Liver (tissue), 9 donors: Measurements from ENCODE around the gene ADA. TPM values are rescaled to one million over a fixed set of nuclear protein-coding genes. Genes with fewer than 3 reads are reported as not detected.
A peak's percentile ranks its signal among the peaks of the same experiment; 100 is the strongest.

ENCODE experiments used
- DNase-seq: peaks from one replicate; pipeline ENCODE4 v3.0.0-alpha.2; 2017; ENCODE audit warnings: low spot score
- H3K27ac ChIP-seq, 2 donors: one replicate each; pipeline ENCODE4 v1.7.0; 2013; ENCODE audit warnings: inconsistent platforms in 2 of 2, low read length in 2 of 2, control low read depth in 1 of 2, low read depth in 1 of 2, mild to moderate bottlenecking in 1 of 2
- H3K27me3 ChIP-seq, 4 donors: one replicate each; pipeline versions ENCODE4 v1.6.1 to v1.7.0; 2013; ENCODE audit warnings: low read length in 3 of 4, inconsistent platforms in 1 of 4, mild to moderate bottlenecking in 1 of 4, moderate library complexity in 1 of 4; ENCODE audit not compliant: control insufficient read depth in 4 of 4, insufficient read depth in 4 of 4
- H3K36me3 ChIP-seq, 4 donors: one replicate each; pipeline versions ENCODE4 v1.6.1 to v1.7.0; 2013; ENCODE audit warnings: low read length in 3 of 4, mild to moderate bottlenecking in 3 of 4, low read depth in 1 of 4, moderate library complexity in 1 of 4; ENCODE audit not compliant: control insufficient read depth in 4 of 4, insufficient read depth in 3 of 4
- H3K4me1 ChIP-seq, 4 donors: one replicate each; pipeline versions ENCODE4 v1.6.1 to v1.7.0; 2013; ENCODE audit warnings: low read length in 3 of 4, mild to moderate bottlenecking in 3 of 4, moderate library complexity in 1 of 4; ENCODE audit not compliant: control insufficient read depth in 4 of 4, insufficient read depth in 4 of 4
- H3K4me3 ChIP-seq, 3 donors: one replicate each; pipeline versions ENCODE4 v1.6.1 to v1.7.0; 2013; ENCODE audit warnings: low read length in 3 of 3, control low read depth in 1 of 3, low read depth in 1 of 3, mild to moderate bottlenecking in 1 of 3
- H3K9ac ChIP-seq, 2 donors: one replicate each; pipeline ENCODE4 v1.7.0; 2013; ENCODE audit warnings: low read length in 2 of 2, mild to moderate bottlenecking in 2 of 2, moderate library complexity in 2 of 2, control low read depth in 1 of 2, low read depth in 1 of 2
- H3K9me3 ChIP-seq, 4 donors: one replicate each; pipeline versions ENCODE4 v1.6.1 to v1.7.0; 2013; ENCODE audit warnings: low read length in 3 of 4; ENCODE audit not compliant: control insufficient read depth in 4 of 4
- EGR1 ChIP-seq, 2 donors: IDR thresholded peaks; 2 replicates each; pipeline ENCODE4 v1.6.1; 2016 to 2018; ENCODE audit warnings: antibody characterized with exemption in 2 of 2, low read depth in 2 of 2
- FOXA1 ChIP-seq: IDR thresholded peaks from 2 replicates; pipeline ENCODE4 v1.6.1; 2016; ENCODE audit warnings: antibody characterized with exemption
- FOXA2 ChIP-seq: IDR thresholded peaks from 2 replicates; pipeline ENCODE4 v1.6.1; 2016; ENCODE audit warnings: antibody characterized with exemption
- GABPA ChIP-seq, 2 donors: IDR thresholded peaks in 1 of 2; conservative IDR thresholded peaks in 1 of 2; 2 replicates each; pipeline ENCODE4 v1.6.1; 2016; ENCODE audit warnings: antibody characterized with exemption in 2 of 2, mild to moderate bottlenecking in 1 of 2, moderate library complexity in 1 of 2
- HNF4G ChIP-seq: IDR thresholded peaks from 2 replicates; pipeline ENCODE4 v1.6.1; 2016; ENCODE audit warnings: antibody characterized with exemption
- NR2F2 ChIP-seq: IDR thresholded peaks from 2 replicates; pipeline ENCODE4 v1.6.1; 2016; ENCODE audit warnings: antibody characterized with exemption
- RAD21 ChIP-seq, 2 donors: IDR thresholded peaks; 2 replicates each; pipeline ENCODE4 v1.6.1; 2016; ENCODE audit warnings: antibody characterized with exemption in 2 of 2, mild to moderate bottlenecking in 2 of 2
- YY1 ChIP-seq: IDR thresholded peaks from 2 replicates; pipeline ENCODE4 v1.6.1; 2016; ENCODE audit warnings: antibody characterized with exemption, mild to moderate bottlenecking
- WGBS: extraction: QIAGEN DNeasy Blood & Tissue Kit; methylation state at CpG from one replicate; pipeline ENCODE4 v1.1.7; 2013; 5-methylcytosine and 5-hydroxymethylcytosine counted together
- polyA plus RNA-seq, 2 donors: library from polyadenylated mRNA; stranded (reverse) in 1 of 2; unstranded in 1 of 2; fragments of 200-250 nt in 1 of 2; fragments of >200 nt in 1 of 2; fragmentation: Nextera tagmentation in 1 of 2; extraction: Ambion mirVana in 1 of 2; gene quantifications; one replicate each; pipeline versions ENCODE4 v1.2.1 to v1.2.3, GENCODE V29; 2013 to 2015
- total RNA-seq, 2 donors: library from RNA; depleted of rRNA; stranded (reverse); fragments of >200 nt; gene quantifications; one replicate each; pipeline ENCODE4 v1.2.3, GENCODE V29; 2014
- TF ChIP-seq, protein P1 (sequence below): IDR thresholded peaks from 2 replicates; pipeline ENCODE4 v1.6.1; 2016; ENCODE audit warnings: antibody characterized with exemption
- TF ChIP-seq, protein P2 (sequence below): fragments of 150-350 bp; IDR thresholded peaks from 2 replicates; pipeline ENCODE4 v1.5.1; 2017; ENCODE audit warnings: improper control_type of control experiment, low read depth, low read length; ENCODE audit not compliant: missing input control
- donor health status: healthy.
- donor health status: healthy.
- donor health status: healthy.
- donor health status: healthy.
- donor health status: healthy.

The ADA gene
- total and polyA plus RNA-seq, 4 donors, result 2.9 to 7.7 (median 3.0) TPM

DNA sequence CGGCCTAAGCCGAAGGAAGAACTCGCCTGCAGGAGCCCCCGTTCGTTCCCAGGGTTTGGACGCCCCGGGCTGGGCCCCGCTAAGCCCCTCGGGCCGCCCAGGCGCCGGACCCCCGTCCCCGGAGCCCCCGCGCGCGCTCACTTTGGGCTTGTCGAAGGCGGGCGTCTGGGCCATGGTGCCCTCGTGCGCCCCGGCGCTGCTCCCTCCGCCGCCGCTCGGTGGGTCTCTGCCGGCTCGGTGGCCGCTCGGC lies 140 bp downstream of the ADA start:
- 3% methylated on average over 33 of the region's 33 CpGs for WGBS
- TF ChIP-seq EGR1 (IDR thresholded peaks at IDR 0.05; ENCODE audit: low read depth in 2 of 2), result no peak
- Histone ChIP-seq H3K4me3 (peak overlapping the region in 2 of 3 donors; percentile 50 to 78), H3K27ac (no peak overlapping the region), H3K4me1 (peaks cover 0 to 18% (median 3%) of the 10 kb centered on the region in 4 donors), H3K9ac (no peak overlapping the region), H3K27me3 (no peaks in the 10 kb centered on the region), H3K36me3 (no peaks in the 10 kb centered on the region), H3K9me3 (no peaks in the 10 kb centered on the region)
- no peak for DNase-seq

DNA sequence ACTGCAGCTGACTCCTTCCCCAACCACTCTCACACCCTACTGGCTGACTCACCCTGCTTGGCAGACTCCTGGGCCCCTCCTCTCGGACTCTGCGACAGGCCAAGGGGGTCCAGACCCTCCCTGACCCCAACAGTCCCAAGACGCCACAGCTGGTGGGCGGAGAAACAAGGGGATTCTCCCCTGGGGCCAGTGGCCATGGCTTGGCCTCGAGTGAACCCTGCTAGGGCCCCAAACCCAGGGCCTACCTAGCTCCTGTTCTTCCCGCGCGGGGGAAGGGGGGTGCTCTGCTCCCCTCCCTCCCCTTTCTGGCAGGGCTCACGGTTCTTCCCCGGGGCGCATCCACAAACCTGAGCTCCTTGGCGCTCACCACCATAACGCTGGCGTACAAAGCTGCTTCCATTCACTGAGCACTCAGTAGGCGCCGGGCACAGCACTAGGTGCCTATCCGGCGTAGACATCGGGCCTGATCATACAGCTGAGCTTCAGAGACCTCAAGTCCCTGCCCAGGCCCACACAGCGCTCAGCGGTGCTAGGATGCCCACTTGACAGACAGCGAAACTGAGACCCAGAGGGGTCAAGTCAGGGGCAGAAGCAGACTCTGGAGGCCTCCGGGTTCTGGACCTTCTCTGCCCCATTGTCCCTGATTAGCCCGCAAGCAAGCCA lies 597 bp downstream of the ADA start:
- TF ChIP-seq FOXA1 (no peak), GABPA (IDR thresholded peaks at IDR 0.05 in 1 of 2, conservative IDR thresholded peaks at IDR 0.05 in 1 of 2) (no peak), RAD21 (IDR thresholded peaks at IDR 0.05) (no peak), NR2F2 (no peak), HNF4G (no peak)
- TF ChIP-seq, protein P1, sequence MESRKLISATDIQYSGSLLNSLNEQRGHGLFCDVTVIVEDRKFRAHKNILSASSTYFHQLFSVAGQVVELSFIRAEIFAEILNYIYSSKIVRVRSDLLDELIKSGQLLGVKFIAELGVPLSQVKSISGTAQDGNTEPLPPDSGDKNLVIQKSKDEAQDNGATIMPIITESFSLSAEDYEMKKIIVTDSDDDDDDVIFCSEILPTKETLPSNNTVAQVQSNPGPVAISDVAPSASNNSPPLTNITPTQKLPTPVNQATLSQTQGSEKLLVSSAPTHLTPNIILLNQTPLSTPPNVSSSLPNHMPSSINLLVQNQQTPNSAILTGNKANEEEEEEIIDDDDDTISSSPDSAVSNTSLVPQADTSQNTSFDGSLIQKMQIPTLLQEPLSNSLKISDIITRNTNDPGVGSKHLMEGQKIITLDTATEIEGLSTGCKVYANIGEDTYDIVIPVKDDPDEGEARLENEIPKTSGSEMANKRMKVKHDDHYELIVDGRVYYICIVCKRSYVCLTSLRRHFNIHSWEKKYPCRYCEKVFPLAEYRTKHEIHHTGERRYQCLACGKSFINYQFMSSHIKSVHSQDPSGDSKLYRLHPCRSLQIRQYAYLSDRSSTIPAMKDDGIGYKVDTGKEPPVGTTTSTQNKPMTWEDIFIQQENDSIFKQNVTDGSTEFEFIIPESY, result no peak
- Histone ChIP-seq H3K27ac (no peak overlapping the region), H3K9me3 (no peaks in the 10 kb centered on the region), H3K36me3 (no peaks in the 10 kb centered on the region), H3K27me3 (no peaks in the 10 kb centered on the region), H3K4me3 (peak overlapping the region in 2 of 3 donors; percentile 50 to 78), H3K4me1 (peaks cover 0 to 18% (median 3%) of the 10 kb centered on the region in 4 donors), H3K9ac (no peak overlapping the region)
- no peak for DNase-seq
- WGBS, result 59% methylated on average over 24 of the region's 24 CpGs

DNA sequence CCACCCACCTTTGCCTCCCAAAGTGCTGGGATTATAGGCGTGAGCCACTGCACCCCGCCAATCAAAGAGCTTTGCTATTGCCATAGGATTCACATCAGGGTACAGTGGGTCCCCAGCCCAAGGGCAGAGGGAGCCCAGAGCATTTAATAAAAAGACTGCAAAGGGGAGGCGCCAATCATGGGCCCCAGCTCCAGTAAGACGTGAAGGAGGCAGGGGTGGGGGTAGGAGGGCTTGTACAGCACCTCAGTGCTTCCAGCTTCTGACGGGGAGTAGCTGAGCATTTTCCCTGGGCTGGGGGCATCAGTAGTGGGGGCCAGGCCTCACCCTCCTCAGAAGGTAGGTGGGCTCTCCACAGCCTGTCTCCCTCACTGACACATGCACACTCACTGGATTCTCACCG lies 1.5 kb downstream of the ADA start:
- Histone ChIP-seq H3K36me3 (no peaks in the 10 kb centered on the region), H3K27ac (no peak overlapping the region), H3K4me1 (peaks cover 0 to 18% (median 3%) of the 10 kb centered on the region in 4 donors), H3K27me3 (no peaks in the 10 kb centered on the region), H3K9me3 (no peaks in the 10 kb centered on the region), H3K9ac (no peak overlapping the region), H3K4me3 (no peak overlapping the region)
- TF ChIP-seq, protein P2, sequence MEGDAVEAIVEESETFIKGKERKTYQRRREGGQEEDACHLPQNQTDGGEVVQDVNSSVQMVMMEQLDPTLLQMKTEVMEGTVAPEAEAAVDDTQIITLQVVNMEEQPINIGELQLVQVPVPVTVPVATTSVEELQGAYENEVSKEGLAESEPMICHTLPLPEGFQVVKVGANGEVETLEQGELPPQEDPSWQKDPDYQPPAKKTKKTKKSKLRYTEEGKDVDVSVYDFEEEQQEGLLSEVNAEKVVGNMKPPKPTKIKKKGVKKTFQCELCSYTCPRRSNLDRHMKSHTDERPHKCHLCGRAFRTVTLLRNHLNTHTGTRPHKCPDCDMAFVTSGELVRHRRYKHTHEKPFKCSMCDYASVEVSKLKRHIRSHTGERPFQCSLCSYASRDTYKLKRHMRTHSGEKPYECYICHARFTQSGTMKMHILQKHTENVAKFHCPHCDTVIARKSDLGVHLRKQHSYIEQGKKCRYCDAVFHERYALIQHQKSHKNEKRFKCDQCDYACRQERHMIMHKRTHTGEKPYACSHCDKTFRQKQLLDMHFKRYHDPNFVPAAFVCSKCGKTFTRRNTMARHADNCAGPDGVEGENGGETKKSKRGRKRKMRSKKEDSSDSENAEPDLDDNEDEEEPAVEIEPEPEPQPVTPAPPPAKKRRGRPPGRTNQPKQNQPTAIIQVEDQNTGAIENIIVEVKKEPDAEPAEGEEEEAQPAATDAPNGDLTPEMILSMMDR, result no peak
- TF ChIP-seq FOXA2 (no peak), YY1 (no peak)
- no peak for DNase-seq
- WGBS, result 92% methylated on average over 6 of the region's 6 CpGs

DNA sequence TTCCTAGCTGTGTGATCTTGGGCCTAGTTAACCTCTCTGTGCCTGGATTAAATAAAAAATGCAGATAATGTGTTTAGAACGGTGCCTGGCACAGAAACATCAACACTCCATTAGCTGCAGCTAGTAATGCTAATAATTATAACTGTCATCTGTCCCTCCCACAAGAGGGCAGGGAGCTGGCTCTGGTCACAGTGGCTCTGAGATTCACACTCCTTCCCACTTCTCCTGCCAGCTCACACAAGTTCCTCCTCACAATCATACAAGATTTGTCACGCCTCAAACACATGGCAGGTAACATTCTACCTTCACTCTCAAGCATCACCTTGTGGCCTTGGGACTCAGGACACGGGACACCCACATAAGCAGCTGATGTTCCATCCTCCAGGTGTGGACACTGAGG lies 2.4 kb downstream of the ADA start:
- H3K27ac ChIP-seq, result no peak overlapping the region
- no peaks in the 10 kb centered on the region for H3K36me3 ChIP-seq
- peaks cover 0 to 18% (median 3%) of the 10 kb centered on the region in 4 donors for H3K4me1 ChIP-seq
- H3K9me3 ChIP-seq, result no peaks in the 10 kb centered on the region
- DNase-seq, result no peak
- H3K9ac ChIP-seq, result no peak overlapping the region
- 81% methylated on average over 3 of the region's 3 CpGs for WGBS
- H3K27me3 ChIP-seq, result no peaks in the 10 kb centered on the region
- TF ChIP-seq NR2F2, result no peak
- no peak for TF ChIP-seq HNF4G
- no peak overlapping the region for H3K4me3 ChIP-seq
